ENCODE results near the gene JAM3.

DNA sequence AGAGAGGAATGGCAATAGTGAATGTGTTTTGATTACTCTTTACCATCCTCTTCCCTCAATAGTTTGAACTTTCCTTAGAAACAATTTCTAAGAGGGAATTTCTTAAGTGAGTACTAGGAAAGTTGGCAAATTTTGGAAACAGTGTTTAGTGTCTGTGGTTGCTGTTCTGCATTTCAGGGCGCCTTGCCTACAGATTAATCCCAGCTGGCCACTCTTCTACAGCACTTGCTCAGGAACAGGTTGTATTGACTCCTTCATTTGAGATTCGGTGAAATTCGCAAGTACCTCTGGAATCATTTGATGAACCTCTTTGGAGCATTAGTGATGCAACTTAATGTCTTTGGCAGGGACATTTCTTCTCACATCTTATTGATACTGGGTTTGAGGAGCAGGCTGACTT lies 28.3 kb downstream of the JAM3 start:
- TF ChIP-seq, protein P1, sequence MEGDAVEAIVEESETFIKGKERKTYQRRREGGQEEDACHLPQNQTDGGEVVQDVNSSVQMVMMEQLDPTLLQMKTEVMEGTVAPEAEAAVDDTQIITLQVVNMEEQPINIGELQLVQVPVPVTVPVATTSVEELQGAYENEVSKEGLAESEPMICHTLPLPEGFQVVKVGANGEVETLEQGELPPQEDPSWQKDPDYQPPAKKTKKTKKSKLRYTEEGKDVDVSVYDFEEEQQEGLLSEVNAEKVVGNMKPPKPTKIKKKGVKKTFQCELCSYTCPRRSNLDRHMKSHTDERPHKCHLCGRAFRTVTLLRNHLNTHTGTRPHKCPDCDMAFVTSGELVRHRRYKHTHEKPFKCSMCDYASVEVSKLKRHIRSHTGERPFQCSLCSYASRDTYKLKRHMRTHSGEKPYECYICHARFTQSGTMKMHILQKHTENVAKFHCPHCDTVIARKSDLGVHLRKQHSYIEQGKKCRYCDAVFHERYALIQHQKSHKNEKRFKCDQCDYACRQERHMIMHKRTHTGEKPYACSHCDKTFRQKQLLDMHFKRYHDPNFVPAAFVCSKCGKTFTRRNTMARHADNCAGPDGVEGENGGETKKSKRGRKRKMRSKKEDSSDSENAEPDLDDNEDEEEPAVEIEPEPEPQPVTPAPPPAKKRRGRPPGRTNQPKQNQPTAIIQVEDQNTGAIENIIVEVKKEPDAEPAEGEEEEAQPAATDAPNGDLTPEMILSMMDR (IDR thresholded peaks at IDR 0.05) = no peak
- TF ChIP-seq SIN3A (IDR thresholded peaks at IDR 0.05; ENCODE audit: borderline replicate concordance, insufficient read depth, low read depth, low read length) (no peak), TCF7L2 (IDR thresholded peaks at IDR 0.05; ENCODE audit: low read depth, low read length) (no peak), POLR2AphosphoS5 (IDR thresholded peaks at IDR 0.05; ENCODE audit: low read depth, low read length) (no peak), REST (IDR thresholded peaks at IDR 0.05; ENCODE audit: insufficient read depth in 1 of 2, low read depth in 2 of 2, low read length in 1 of 2) (no peak)
